HG03575 (cell line): ENCODE data around the gene CASS4.

Source experiments
- ATAC-seq: cut with Tn5 transposase; IDR thresholded peaks from one replicate; pipeline ENCODE4 v1.9.1; 2021; ENCODE audit not compliant: unreplicated experiment, insufficient number of reproducible peaks, low FRiP score; ENCODE audit errors: extremely low read depth

Gene CASS4

DNA sequence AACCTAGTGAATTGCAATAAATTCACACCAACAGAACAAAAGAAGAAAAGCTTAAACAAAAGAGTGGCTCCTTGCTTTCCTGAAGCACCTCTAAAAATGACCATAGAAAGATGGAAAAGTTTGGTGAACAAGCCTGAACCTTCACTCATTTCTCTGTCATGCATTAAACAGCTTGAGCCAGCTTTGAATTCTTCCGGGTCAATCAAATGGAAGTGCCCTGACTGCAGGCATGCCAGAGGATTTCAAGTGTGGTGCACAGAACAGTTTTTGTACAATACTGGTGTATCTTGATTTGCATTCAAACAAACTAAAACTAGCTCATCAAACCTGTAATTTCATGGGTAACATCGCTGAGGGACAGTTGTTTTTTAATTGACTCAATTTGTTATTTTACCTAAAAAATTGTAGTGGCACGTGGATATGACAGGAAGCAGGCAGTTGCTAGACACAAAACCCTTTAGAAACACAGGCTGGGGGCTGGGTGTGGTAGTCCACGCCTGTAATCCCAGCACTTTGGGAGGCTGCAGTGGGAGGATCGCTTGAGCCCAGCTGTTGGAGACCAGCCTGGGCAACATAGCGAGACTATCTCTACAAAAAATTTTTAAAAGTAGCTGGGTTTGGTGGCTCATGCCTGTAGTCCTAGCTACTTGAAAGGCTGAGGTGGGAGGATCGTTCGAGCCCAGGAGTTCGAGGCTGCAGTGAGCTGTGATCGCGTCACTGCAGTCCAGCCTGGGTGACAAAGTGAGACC is 9.1 kb downstream of the CASS4 start:
- no peak for ATAC-seq

DNA sequence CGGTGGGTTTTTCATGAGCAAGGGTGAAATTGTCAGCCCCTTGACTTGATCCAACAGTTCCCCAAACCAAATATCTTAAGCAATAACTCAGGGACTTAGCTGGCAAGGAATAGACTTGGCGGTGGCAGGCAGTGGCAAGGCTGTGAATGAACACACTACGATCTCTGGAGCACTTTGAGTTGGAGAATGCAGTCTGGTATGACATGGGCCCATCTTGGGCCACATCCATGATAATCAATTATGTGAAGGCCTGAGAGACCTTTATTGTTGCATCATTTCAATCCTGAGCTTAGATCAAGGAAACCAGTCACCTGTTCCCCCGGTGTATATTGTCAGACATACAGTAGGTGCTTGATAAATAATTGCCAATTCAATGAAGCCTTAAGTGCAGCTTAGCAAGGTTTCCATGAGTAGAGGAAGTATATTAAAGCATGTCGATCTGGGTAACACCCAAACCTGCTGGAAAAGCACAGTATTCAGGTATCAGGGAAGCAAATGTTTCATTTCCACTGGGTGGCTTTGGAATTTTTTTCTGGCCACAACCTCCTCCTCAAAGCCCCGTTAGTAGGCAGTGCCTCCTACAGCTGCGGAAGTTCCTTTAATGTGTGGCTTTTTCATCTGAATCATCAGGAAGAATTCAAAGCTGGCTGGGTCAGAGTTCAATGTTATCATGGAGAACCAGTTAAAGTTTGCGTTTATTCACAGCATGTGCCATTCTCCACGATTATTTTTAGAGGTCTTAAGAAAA is 10.2 kb downstream of the CASS4 start:
- no peak for ATAC-seq

DNA sequence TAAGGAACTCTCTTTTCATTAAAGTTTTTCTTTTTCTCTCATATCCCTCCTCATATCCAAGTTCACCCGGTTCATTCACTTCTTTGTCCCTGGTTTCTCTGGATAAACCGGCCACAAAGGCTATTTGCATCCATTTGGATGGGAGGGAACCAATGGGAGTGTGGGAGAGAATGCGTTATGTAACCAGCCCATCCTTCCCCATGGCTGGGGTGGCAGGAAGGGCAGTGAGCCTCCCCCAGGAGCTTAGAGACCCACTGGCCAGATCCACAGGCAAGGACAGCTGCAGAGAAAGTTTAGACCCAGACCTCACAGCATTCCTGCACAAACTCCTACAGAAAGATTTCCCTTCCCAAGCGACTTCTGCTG is 10.7 kb downstream of the CASS4 start:
- ATAC-seq = no peak

DNA sequence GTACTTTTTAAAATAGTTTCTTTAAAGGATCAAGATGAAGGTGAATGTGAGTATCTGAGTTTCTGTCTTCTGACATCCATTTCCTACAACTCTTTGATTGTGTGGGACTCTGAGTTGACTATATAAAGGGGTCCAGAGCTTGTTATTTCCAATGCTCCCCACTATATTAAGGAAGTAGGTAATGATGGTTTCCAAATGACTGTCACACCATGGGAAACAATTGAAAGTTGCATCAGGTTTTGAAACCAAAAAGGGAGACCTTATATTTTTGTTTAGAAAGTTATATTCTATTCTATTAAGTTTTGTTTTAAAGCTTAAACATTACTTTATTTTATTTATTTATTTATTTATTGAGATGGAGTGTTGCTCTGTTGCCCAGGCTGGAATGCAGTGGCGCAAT is 11.2 kb downstream of the CASS4 start:
- ATAC-seq = no peak

DNA sequence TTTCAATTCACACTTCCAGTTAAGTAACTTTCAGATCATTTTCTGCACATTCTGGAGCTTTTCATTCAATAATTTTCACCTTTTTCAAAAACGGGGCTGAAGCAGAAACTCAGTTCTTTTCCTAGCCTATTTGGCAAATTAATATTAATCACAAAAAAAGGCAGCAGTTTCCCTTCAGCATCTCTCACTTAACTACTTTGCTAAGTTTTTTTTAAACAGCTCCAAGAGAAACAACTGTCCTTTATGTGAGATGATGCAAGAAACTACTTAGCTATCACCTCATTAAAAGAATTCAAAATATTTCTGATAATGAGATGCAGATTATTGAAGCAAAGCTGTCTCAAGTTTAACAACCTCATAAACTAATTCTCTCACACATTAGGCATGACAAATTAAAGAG is 11.8 kb downstream of the CASS4 start:
- ATAC-seq = no peak

DNA sequence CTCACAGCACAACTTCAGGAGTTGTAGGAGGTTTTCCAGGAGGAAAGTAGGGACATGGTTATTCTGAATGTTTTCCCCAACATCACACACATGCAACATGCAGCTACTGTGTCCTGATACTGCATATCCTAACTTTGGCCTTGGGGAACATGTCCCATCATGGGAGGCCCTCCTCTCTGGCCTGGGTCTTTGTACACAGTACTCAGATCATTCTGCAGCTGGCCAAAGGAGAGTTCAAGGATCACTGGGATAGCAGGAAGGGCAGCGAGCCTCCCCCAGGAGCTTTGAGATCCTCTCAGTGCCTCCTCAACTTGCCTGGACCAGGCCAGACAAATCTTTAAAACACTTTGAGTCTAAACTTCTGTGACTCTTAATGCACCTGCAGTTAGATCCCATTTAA is 12.9 kb downstream of the CASS4 start:
- ATAC-seq = no peak

DNA sequence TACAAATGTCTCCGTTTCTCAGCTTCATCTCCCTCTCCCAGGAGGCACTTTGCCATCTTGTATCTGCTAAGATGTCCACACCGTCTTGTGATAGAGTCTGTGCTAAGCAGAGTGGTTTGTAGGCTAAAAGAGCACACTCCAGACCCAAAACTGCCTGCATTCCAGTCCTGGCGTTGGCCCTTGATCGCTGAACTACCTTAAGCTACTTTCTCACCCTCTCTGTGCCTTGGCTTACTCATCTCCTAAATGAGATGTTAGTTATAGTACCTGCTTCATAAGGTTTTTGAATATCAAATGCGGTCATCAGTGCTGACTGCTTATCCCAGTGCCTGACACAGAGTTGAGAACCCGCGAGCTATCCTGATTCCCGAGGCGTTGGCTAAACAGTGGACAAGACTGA is 14.0 kb downstream of the CASS4 start:
- no peak for ATAC-seq

DNA sequence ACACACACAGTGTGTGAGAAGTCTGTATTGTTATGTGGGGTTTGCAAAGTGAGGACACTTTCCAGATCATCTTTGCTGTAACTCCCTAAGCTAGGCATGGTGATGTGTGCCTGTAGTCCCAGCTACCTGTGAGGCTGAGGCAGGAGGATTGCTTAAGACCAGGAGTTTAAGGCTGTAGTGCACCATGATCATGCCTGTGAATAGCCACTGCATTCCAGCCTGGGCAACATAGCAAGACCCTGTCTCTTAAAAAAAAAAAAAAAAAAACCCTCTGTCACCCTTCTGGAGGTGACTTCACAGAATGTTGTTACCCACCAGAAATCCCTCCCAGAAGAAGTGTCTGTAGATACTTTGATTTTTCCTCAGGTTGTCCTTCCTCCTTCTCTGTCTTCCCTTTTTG is 14.9 kb downstream of the CASS4 start:
- ATAC-seq = no peak

DNA sequence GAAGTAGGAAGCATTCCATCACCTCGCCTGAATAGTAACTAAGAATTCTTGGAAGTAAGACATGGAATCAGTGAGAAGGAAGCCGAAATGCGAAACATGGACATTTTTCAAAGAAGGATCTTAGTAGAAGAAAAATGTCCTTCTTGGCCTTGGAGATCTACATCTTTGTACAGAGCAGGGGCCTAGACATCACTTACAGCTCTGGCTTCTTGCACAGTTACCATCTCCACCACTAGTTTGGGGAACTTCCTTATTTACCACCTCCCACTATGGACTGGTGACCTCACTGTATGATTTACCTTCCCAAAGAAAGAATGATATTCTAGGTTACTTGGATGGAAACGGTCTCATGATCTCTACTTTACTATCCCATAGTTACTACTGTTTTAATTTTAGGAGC is 15.7 kb downstream of the CASS4 start:
- no peak for ATAC-seq

DNA sequence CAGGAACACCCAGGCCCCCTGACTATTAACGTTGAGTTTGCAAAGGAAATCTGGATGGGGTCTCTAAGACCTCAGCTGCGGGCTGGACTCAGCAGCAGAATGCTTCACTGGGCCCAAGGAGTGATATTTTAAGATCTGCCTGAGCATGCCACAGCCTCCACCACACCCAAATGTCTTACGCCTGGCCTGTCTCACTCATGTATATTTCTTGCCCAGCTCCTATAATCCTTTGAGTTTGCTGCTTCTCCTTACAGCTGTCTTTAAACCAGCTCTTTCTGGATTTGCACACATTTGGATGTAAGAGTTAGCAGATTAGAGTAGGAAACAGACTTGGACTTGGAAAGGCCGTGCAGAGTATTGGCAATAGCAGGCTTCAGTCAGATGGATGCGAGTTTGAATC is 16.4 kb downstream of the CASS4 start:
- ATAC-seq = no peak

DNA sequence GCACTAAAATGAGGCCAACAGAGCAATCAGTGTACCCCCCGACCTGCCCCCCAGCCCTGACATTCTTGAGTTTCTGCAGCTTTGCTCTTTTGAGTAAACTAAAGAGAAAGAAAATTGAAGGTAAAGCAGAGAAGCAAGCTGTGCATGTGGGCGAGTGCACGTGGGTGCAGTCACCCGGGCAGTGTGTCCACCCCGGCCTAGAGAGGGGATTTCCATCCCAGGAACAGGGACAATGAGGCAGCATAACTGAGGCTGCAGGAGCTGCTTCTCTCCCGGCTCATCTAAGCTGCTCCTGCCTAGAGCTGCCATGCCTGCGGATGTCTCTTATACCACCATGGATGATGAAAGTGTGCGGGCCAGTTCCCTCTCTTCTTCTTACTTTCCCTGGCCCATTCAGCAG is 16.8 kb downstream of the CASS4 start:
- no peak for ATAC-seq

DNA sequence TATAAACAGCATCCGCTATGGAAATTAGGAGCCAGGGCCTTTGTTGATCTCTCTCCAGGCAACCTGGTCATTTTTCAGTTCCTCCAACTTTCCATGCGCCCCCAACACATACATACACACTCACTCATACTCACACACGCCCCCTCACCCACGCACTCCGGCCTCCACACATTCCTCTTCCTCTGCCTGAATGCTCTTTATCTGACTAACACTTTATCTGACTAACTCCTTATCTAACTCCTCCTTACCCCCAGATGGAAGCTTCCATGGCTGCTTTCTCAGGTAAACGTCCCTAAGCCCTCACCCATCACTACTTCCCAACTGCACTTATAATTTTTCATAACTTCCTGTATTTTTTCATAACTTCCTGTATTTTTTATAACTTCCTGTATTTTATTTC is 17.4 kb downstream of the CASS4 start:
- no peak for ATAC-seq

DNA sequence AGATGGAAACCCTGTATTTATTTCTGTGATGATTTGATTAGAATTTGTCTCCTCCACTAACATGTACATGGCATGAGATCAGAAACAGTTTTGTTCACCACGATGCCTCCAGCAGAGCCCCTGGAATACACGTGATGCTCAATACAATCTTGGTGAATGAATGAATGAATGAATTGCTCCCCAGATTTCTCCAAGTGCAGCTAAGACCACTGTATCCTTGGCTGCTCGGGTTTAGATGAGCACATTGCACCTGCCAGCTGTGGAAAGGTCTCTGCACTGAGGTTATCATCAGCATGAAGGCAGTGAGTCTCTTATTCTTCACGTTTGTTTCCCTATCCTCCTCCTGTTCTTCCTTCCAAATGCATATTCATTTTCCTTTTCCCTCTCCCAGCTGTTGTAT is 17.9 kb downstream of the CASS4 start:
- no peak for ATAC-seq

DNA sequence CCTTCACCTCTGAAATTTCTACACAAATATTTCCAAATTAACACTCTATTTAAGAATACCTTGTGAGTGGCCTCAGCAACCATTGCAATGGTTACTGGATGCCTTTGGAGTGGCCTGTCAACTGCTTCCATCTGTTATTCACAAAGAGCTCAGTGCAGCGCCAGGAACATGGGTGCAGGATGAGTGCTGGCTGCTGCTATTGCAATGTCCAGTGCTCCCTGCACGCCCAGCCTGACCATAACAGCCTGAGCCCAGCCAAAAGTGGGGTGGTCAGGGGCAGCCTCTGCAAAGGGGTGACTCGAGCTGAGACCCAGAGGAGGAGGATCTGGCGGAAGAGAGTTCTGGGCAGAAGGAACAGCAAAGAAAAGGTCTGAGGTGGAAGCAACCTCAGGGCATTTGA is 18.4 kb downstream of the CASS4 start:
- no peak for ATAC-seq

DNA sequence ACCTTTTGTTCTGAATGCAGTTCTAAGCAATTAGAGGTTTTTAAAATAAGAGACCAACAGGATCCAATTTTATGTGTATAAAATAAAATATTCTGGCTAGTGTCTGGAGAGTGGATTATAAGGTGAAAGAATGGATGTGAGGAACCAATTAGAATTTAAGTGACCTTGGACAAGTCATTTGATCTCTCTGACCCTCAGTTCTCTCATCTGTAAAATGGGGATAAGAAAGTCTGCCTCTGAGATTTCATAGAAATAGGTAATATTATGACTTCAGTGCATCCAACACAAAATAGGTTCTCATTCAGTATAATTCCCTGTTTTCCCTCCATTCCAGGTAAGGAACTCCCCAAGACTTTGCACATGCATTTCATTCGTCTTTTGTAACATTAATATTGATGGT is 18.9 kb downstream of the CASS4 start:
- no peak for ATAC-seq

DNA sequence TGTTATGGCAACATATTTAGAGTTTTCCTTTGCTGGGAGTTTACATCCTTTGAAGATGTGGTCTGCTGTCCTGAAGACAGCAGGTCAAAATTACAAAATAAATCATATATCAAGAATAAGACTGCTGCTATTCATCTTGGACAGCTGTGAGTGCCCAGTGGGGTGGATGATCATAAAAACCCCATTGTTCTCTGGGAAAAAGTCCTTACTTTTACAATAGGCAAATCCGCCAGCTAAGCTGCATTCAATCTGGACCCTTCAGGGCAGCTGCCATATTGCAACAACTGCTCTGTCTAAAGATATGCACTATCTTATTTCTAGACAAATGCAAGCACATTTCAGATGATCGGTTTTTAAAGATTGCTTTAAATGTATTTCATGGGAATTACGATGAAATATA is 19.4 kb downstream of the CASS4 start:
- ATAC-seq = no peak

DNA sequence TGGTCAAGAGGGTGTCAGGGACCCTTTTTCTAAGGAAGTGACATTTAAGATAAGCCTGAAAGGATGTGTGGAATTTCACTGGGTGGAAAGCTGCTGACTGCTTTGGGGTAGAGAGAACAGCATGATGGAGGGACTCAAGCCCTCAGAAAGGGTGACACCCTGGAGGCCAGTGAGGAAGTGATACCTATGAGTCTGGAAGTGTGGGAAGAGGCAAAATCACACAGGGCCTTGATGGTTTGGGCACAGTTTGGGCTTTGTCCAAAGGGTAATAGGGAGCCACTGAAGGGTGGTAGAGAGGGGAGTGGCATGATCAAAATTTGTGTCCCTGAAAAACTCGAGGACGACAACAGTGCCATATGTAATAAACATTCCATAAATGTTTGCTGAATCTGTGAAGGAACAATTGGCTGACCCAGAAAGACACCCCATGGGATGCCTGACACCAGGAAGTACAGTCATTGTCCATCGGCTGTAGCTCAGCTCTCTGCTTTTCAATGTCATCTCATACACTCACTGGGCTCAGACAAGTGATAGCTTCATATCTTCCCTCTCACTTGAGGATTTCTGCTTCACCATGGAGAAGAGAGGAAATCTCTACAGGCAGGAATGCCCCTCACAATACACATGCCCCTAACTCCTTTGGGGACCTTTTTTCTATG is 21.3 kb downstream of the CASS4 start:
- no peak for ATAC-seq

DNA sequence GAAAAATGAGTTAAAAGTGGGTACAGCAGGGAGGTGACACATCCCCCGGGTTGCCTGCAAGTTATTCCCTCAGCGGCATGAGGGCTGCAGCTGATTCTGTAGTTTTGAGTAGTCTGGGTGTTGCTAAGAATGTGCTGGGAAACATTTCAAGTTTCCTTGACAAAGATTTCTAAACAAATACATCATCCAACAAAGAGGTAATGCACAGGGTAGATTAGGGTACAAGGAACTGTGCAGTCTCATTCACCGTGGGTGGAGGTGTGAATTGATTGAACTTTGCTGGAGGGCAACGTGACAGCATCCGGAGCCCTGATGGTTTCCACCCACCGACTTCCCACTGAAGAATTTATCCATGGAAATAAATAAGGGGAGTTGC is 21.8 kb downstream of the CASS4 start:
- no peak for ATAC-seq

DNA sequence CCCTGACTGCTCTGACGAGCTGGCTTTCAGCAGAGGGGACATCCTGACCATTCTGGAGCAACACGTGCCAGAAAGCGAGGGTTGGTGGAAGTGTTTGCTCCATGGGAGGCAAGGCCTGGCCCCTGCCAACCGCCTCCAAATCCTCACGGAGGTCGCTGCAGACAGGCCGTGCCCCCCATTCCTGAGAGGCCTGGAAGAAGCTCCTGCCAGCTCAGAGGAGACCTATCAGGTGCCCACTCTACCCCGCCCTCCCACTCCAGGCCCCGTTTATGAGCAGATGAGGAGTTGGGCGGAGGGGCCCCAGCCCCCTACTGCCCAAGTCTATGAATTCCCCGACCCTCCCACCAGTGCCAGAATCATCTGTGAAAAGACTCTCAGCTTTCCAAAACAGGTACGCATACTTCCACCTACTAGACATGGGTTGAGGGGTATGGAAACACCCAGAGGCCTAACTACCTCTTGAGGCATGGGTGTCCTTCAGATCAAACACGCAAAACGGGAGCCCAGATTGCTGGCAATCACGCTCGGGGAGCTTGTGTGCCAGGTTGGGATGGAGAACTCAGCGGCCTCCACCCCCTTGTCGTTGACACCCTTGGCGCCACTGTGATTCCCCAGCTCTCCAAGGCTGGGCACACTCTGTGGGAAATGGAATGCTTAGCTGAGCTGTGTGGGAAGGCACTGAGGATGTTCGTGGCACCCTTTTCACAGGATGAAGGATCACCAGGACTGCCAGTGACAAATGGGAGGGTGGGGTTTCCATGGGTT is 25.3 kb downstream of the CASS4 start:
- ATAC-seq = no peak

DNA sequence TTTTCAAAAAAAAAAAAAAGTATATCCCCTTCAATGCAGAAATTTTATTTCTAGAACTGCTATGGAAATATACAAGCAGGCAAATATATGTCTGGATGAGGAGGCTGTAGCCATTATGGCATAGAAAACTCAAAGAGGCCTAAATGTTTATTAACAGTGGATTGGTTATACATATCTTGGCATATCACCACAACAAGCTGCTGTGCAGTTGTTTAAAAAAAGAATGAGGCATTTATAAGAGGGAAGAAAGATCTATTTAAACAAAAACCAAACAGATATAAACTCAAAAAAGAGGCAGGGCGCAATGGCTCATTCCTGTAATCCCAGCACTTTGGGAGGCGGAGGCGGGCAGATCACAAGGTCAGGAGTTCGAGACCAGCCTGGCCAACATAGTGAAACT is 26.2 kb downstream of the CASS4 start:
- no peak for ATAC-seq
